Activated B cell treated with CpG ODN at 0.5 μM for 24 hours (primary cell): ENCODE data around the gene SAMD4A. TPM values are rescaled to one million over a fixed set of nuclear protein-coding genes. Genes with fewer than 3 reads are reported as not detected.

ENCODE experiments used
- ATAC-seq: fragments of 200-7000 bp; cut with Tn5 transposase; one replicate; pipeline ENCODE4 v1.10.0; 2021; ENCODE audit warnings: low read depth, mild to moderate bottlenecking, moderate library complexity
- CTCF ChIA-PET: fragments of 350-600 bp; sonication (Branson Sonifier 250); formaldehyde crosslinking; loops from one replicate; lab custom pipeline; 2021; ENCODE audit warnings: antibody characterized with exemption; lab: Charles Lee
- POLR2A ChIA-PET: fragments of 350-600 bp; sonication (Branson Sonifier 250); formaldehyde crosslinking; loops from one replicate; lab custom pipeline; 2021; ENCODE audit warnings: antibody characterized with exemption; lab: Charles Lee
- DNase-seq: peaks from one replicate; pipeline ENCODE4 v3.0.0; 2022
- H3K27ac Mint-ChIP-seq: one replicate; pipeline ENCODE4 v1.8.0; 2020; ENCODE audit warnings: mixed read lengths
- H3K27me3 Mint-ChIP-seq: one replicate; pipeline ENCODE4 v1.8.0; 2021; ENCODE audit warnings: mixed read lengths
- H3K36me3 Mint-ChIP-seq: one replicate; pipeline ENCODE4 v1.8.0; 2021; ENCODE audit warnings: low read depth, mixed read lengths
- H3K4me1 Mint-ChIP-seq: one replicate; pipeline ENCODE4 v1.8.0; 2021; ENCODE audit warnings: mixed read lengths
- H3K4me3 Mint-ChIP-seq: one replicate; pipeline ENCODE4 v1.8.0; 2020; ENCODE audit warnings: mild to moderate bottlenecking, mixed read lengths
- H3K9me3 Mint-ChIP-seq: one replicate; pipeline ENCODE4 v1.8.0; 2020; ENCODE audit warnings: mixed read lengths
- CTCF ChIP-seq: fragments of 200-600 bp; IDR thresholded peaks from one replicate; pipeline ENCODE4 v1.8.0; 2022; ENCODE audit warnings: antibody characterized with exemption, mild to moderate bottlenecking
- intact Hi-C: fragments of 100-400 bp; cut with micrococcal nuclease; formaldehyde crosslinking; loops from one replicate; pipeline ENCODE4 v1.15.1; 2024
- total RNA-seq: library from RNA; stranded (reverse); gene quantifications from 2 replicates; pipeline ENCODE4 v1.2.3, GENCODE V29; 2022

The SAMD4A gene
- total RNA-seq, 1 donor from 2014 or later: 8.7 TPM

- Mint-ChIP-seq H3K4me3 (no peak overlapping the region), H3K4me1 (no peaks in the 10 kb centered on the region), H3K27me3 (no peaks in the 10 kb centered on the region), H3K9me3 (no peaks in the 10 kb centered on the region), H3K36me3 (no peaks in the 10 kb centered on the region), H3K27ac (no peak overlapping the region)
- intact Hi-C loops: no loop called here
- POLR2A ChIA-PET: no interaction called here
- CTCF ChIA-PET: no interaction called here
- DNase-seq (no peak), ATAC-seq (no peak)
- TF ChIP-seq CTCF: no peak
These were observed 105.3 kb downstream of the SAMD4A start for GRCh38 chr14:54672181-54672580.

GRCh38 chr14:54672688-54673087 lies 105.8 kb downstream of the SAMD4A start:
- POLR2A ChIA-PET: no interaction called here

GRCh38 chr14:54673193-54674045 lies 106.5 kb downstream of the SAMD4A start:
- Mint-ChIP-seq H3K4me3 (no peak overlapping the region), H3K27me3 (no peaks in the 10 kb centered on the region), H3K27ac (no peak overlapping the region), H3K9me3 (no peaks in the 10 kb centered on the region), H3K36me3 (no peaks in the 10 kb centered on the region), H3K4me1 (no peaks in the 10 kb centered on the region)
- DNase-seq (no peak), ATAC-seq (no peak)
- no peak for TF ChIP-seq CTCF
- ChIA-PET CTCF (no interaction called here), POLR2A (no interaction called here)
- intact Hi-C loops: no loop called here

More at GRCh38 chr14:54672688-54673087, 105.8 kb downstream of the SAMD4A start:
- intact Hi-C loops: no loop called here
- ATAC-seq (no peak), DNase-seq (no peak)
- Mint-ChIP-seq H3K27me3 (no peaks in the 10 kb centered on the region), H3K27ac (no peak overlapping the region), H3K9me3 (no peaks in the 10 kb centered on the region), H3K36me3 (no peaks in the 10 kb centered on the region), H3K4me1 (no peaks in the 10 kb centered on the region), H3K4me3 (no peak overlapping the region)
- no peak for TF ChIP-seq CTCF
- CTCF ChIA-PET: no interaction called here

- no peak overlapping the region for H3K27ac Mint-ChIP-seq
- ATAC-seq: no peak
- no peaks in the 10 kb centered on the region for H3K36me3 Mint-ChIP-seq
- no peaks in the 10 kb centered on the region for H3K27me3 Mint-ChIP-seq
- TF ChIP-seq CTCF: no peak
- no peak for DNase-seq
- POLR2A ChIA-PET: no interaction called here
- no peak overlapping the region for H3K4me3 Mint-ChIP-seq
- CTCF ChIA-PET: no interaction called here
- H3K4me1 Mint-ChIP-seq: no peaks in the 10 kb centered on the region
- H3K9me3 Mint-ChIP-seq: no peaks in the 10 kb centered on the region
- intact Hi-C loops: no loop called here
These were observed 107.3 kb downstream of the SAMD4A start for GRCh38 chr14:54674046-54674741.
